ENCODE results near the gene SRPK2.

Gene SRPK2

DNA sequence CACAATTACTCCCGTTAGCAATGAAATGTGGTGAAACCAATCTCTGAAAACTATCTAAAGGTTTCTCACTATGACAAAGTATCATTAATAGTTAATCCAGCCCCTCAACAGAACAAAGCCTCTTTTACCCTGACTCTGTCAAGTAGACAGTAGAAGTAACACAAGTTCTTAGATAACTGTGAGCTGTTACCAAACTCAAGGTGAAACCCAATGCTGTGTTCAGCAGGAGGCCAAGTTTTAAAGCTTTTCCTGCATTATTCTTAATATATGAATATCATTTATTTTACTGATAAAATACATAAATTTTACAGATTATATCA, 109.1 kb downstream of the SRPK2 start:
- H3K4me2 ChIP-seq = no peak overlapping the region

GRCh38 chr7:105278973-105279687, 109.6 kb downstream of the SRPK2 start:
- no peak overlapping the region for H3K4me3 ChIP-seq (IDR thresholded peaks at IDR 0.05; ENCODE audit: insufficient read depth, low read depth, low read length)
- no peaks in the 10 kb centered on the region for H3K27me3 ChIP-seq (ENCODE audit: insufficient read depth, low read depth)
- TF ChIP-seq CTCF (conservative IDR thresholded peaks at IDR 0.05; ENCODE audit: low read depth, low read length) = no peak
- peaks cover 41% of the 10 kb centered on the region for H3K79me2 ChIP-seq (ENCODE audit: insufficient read depth, low read depth)
- no peak overlapping the region for H3K4me2 ChIP-seq
- no peaks in the 10 kb centered on the region for H4K20me1 ChIP-seq (ENCODE audit: insufficient read depth)
- H3K4me1 ChIP-seq (ENCODE audit: low read depth, poor library complexity, severe bottlenecking) = peaks cover 5% of the 10 kb centered on the region
- H2AFZ ChIP-seq (ENCODE audit: low read depth) = no peak overlapping the region
- H3K36me3 ChIP-seq (ENCODE audit: insufficient read depth) = no peaks in the 10 kb centered on the region
- H3K9ac ChIP-seq = no peak overlapping the region
- no peak overlapping the region for H3K27ac ChIP-seq

More for the DNA sequence above, 109.1 kb downstream of the SRPK2 start:
- H4K20me1 ChIP-seq (ENCODE audit: insufficient read depth) = no peaks in the 10 kb centered on the region
- no peaks in the 10 kb centered on the region for H3K36me3 ChIP-seq (ENCODE audit: insufficient read depth)
- H3K4me1 ChIP-seq (ENCODE audit: low read depth, poor library complexity, severe bottlenecking) = peaks cover 10% of the 10 kb centered on the region
- H2AFZ ChIP-seq (ENCODE audit: low read depth) = no peak overlapping the region
- no peaks in the 10 kb centered on the region for H3K27me3 ChIP-seq (ENCODE audit: insufficient read depth, low read depth)
- no peak overlapping the region for H3K4me3 ChIP-seq (IDR thresholded peaks at IDR 0.05; ENCODE audit: insufficient read depth, low read depth, low read length)
- H3K9ac ChIP-seq = no peak overlapping the region
- TF ChIP-seq CTCF (conservative IDR thresholded peaks at IDR 0.05; ENCODE audit: low read depth, low read length) = no peak
- peaks cover 47% of the 10 kb centered on the region for H3K79me2 ChIP-seq (ENCODE audit: insufficient read depth, low read depth)
- no peak overlapping the region for H3K27ac ChIP-seq

GRCh38 chr7:105278565-105278964, 110.2 kb downstream of the SRPK2 start:
- Histone ChIP-seq H3K79me2 (ENCODE audit: insufficient read depth, low read depth) (peaks cover 39% of the 10 kb centered on the region), H3K4me1 (ENCODE audit: low read depth, poor library complexity, severe bottlenecking) (peaks cover 5% of the 10 kb centered on the region)

DNA sequence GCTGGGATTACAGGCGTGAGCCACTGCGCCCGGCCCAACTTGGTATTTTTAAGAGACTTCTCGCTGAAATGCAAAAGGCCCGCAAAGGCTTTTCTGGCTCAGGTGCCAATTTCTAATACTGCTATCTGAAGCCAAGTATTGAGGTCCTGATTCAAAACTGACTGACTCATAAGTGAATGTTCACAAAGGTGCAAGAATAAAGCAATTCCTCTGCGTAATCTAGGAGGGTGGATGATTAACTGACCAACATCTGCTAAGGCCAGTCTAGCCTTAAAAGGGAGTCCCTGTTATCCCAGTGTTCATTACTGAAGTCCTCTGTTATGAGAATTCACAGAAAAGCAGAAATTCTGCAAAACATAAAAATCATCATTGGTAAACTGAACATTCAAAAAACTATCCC, 111.4 kb downstream of the SRPK2 start:
- H3K9ac ChIP-seq = no peak overlapping the region
- no peak for TF ChIP-seq CTCF (conservative IDR thresholded peaks at IDR 0.05; ENCODE audit: low read depth, low read length)
- H4K20me1 ChIP-seq (ENCODE audit: insufficient read depth) = no peaks in the 10 kb centered on the region
- no peak overlapping the region for H2AFZ ChIP-seq (ENCODE audit: low read depth)
- no peaks in the 10 kb centered on the region for H3K27me3 ChIP-seq (ENCODE audit: insufficient read depth, low read depth)
- no peaks in the 10 kb centered on the region for H3K36me3 ChIP-seq (ENCODE audit: insufficient read depth)
- H3K4me2 ChIP-seq = no peak overlapping the region
- no peak overlapping the region for H3K4me3 ChIP-seq (IDR thresholded peaks at IDR 0.05; ENCODE audit: insufficient read depth, low read depth, low read length)
- peaks cover 5% of the 10 kb centered on the region for H3K4me1 ChIP-seq (ENCODE audit: low read depth, poor library complexity, severe bottlenecking)
- H3K79me2 ChIP-seq (ENCODE audit: insufficient read depth, low read depth) = peaks cover 40% of the 10 kb centered on the region
- no peak overlapping the region for H3K27ac ChIP-seq

More at GRCh38 chr7:105278565-105278964, 110.2 kb downstream of the SRPK2 start:
- Histone ChIP-seq H3K4me2 (no peak overlapping the region), H3K27me3 (ENCODE audit: insufficient read depth, low read depth) (no peaks in the 10 kb centered on the region), H3K9ac (no peak overlapping the region), H3K4me3 (IDR thresholded peaks at IDR 0.05; ENCODE audit: insufficient read depth, low read depth, low read length) (no peak overlapping the region), H3K27ac (no peak overlapping the region), H4K20me1 (ENCODE audit: insufficient read depth) (no peaks in the 10 kb centered on the region), H2AFZ (ENCODE audit: low read depth) (no peak overlapping the region), H3K36me3 (ENCODE audit: insufficient read depth) (no peaks in the 10 kb centered on the region)
- no peak for TF ChIP-seq CTCF (conservative IDR thresholded peaks at IDR 0.05; ENCODE audit: low read depth, low read length)
